ENCODE data around the gene ASIC2.

Gene ASIC2

GRCh38 chr17:33151565-33151964 lies 141.5 kb downstream of the ASIC2 start:
- DNase-seq, result no peak

- DNase-seq, result no peak
Observed at GRCh38 chr17:33145941-33146340, 147.2 kb downstream of the ASIC2 start.

- no peak for DNase-seq
Observed at GRCh38 chr17:33144837-33145236, 148.3 kb downstream of the ASIC2 start.

GRCh38 chr17:33142705-33143299 lies 150.3 kb downstream of the ASIC2 start:
- peak; percentile 1 for DNase-seq

GRCh38 chr17:33140413-33141099 lies 152.5 kb downstream of the ASIC2 start:
- no peak for DNase-seq

GRCh38 chr17:33138627-33139026 lies 154.5 kb downstream of the ASIC2 start:
- no peak for DNase-seq

GRCh38 chr17:33137426-33137825 lies 155.7 kb downstream of the ASIC2 start:
- no peak for DNase-seq

- no peak for DNase-seq
Observed at GRCh38 chr17:33135691-33136090, 157.4 kb downstream of the ASIC2 start.

GRCh38 chr17:33131620-33132019 lies 161.5 kb downstream of the ASIC2 start:
- no peak for DNase-seq

GRCh38 chr17:33127706-33128105 lies 165.4 kb downstream of the ASIC2 start:
- no peak for DNase-seq

- DNase-seq, result no peak
Observed at GRCh38 chr17:33126086-33126485, 167.0 kb downstream of the ASIC2 start.

GRCh38 chr17:33125552-33125950 lies 167.5 kb downstream of the ASIC2 start:
- no peak for DNase-seq

GRCh38 chr17:33124871-33125551 lies 168.1 kb downstream of the ASIC2 start:
- DNase-seq, result no peak

- DNase-seq, result no peak
Observed at GRCh38 chr17:33124185-33124584, 168.9 kb downstream of the ASIC2 start.

GRCh38 chr17:33121756-33122155 lies 171.3 kb downstream of the ASIC2 start:
- no peak for DNase-seq

GRCh38 chr17:33121272-33121671 lies 171.8 kb downstream of the ASIC2 start:
- DNase-seq, result no peak

- DNase-seq, result no peak
Observed at GRCh38 chr17:33120103-33120502, 173.0 kb downstream of the ASIC2 start.

- no peak for DNase-seq
Observed at GRCh38 chr17:33118391-33119075, 174.6 kb downstream of the ASIC2 start.

GRCh38 chr17:33116021-33116551 lies 177.0 kb downstream of the ASIC2 start:
- no peak for DNase-seq

- no peak for DNase-seq
Observed at GRCh38 chr17:33115366-33115765, 177.7 kb downstream of the ASIC2 start.

- DNase-seq, result no peak
Observed at GRCh38 chr17:33113991-33114370, 179.1 kb downstream of the ASIC2 start.

GRCh38 chr17:33113276-33113990 lies 179.7 kb downstream of the ASIC2 start:
- DNase-seq, result no peak

- DNase-seq, result no peak
Observed at GRCh38 chr17:33112763-33113162, 180.3 kb downstream of the ASIC2 start.

All from activated CD4-positive, alpha-beta T cell treated with anti-CD3 and anti-CD28 coated beads, Interleukin-2, amount 50 U/mL, for 16 hours (primary cell).